Non-pigmented ciliary epithelial cell (primary cell): Measurements from ENCODE around the gene KCNK5.

Experiments used
- DNase-seq: peaks from one replicate; pipeline ENCODE4 v3.0.0-alpha.2; 2010; ENCODE audit warnings: low read depth

The KCNK5 gene

GRCh38 chr6:39240155-39240757 is 11.0 kb upstream of the KCNK5 start:
- DNase-seq, result no peak

- no peak for DNase-seq
These were observed 10.4 kb upstream of the KCNK5 start for GRCh38 chr6:39239527-39240154.

GRCh38 chr6:39236742-39237141 is 7.5 kb upstream of the KCNK5 start:
- DNase-seq, result no peak

- DNase-seq, result no peak
These were observed 4.1 kb upstream of the KCNK5 start for GRCh38 chr6:39233333-39233732.

- no peak for DNase-seq
These were observed 2.4 kb upstream of the KCNK5 start for GRCh38 chr6:39231521-39232243.

GRCh38 chr6:39230654-39231035 is 1.4 kb upstream of the KCNK5 start:
- no peak for DNase-seq

GRCh38 chr6:39228111-39228971 is 934 bp downstream of the KCNK5 start:
- no peak for DNase-seq

- DNase-seq, result no peak
These were observed 1.8 kb downstream of the KCNK5 start for GRCh38 chr6:39227476-39227875.

- DNase-seq, result no peak
These were observed 2.5 kb downstream of the KCNK5 start for GRCh38 chr6:39226639-39227329.

- DNase-seq, result no peak
These were observed 3.3 kb downstream of the KCNK5 start for GRCh38 chr6:39225946-39226437.

GRCh38 chr6:39225543-39225942 is 3.7 kb downstream of the KCNK5 start:
- no peak for DNase-seq

- no peak for DNase-seq
These were observed 4.6 kb downstream of the KCNK5 start for GRCh38 chr6:39224523-39225182.

GRCh38 chr6:39224011-39224410 is 5.3 kb downstream of the KCNK5 start:
- DNase-seq, result no peak

- no peak for DNase-seq
These were observed 5.7 kb downstream of the KCNK5 start for GRCh38 chr6:39223555-39223954.

- DNase-seq, result no peak
These were observed 6.2 kb downstream of the KCNK5 start for GRCh38 chr6:39223061-39223460.

GRCh38 chr6:39221779-39222641 is 7.3 kb downstream of the KCNK5 start:
- no peak for DNase-seq

- no peak for DNase-seq
These were observed 8.2 kb downstream of the KCNK5 start for GRCh38 chr6:39221115-39221514.

- no peak for DNase-seq
These were observed 10.3 kb downstream of the KCNK5 start for GRCh38 chr6:39218868-39219567.

GRCh38 chr6:39217177-39217864 is 12.0 kb downstream of the KCNK5 start:
- no peak for DNase-seq
